SK-N-SH (cell line): ENCODE results near the gene MTPN.

Experiments
- EZH2phosphoT487 ChIP-seq: fragments of 200-600 bp; sonication (generic); IDR thresholded peaks from 2 replicates; pipeline ENCODE4 v1.6.1; 2017; ENCODE audit warnings: low read depth, mixed run types, mild to moderate bottlenecking, antibody characterized with exemption, moderate library complexity, borderline replicate concordance
- FOXM1 ChIP-seq: IDR thresholded peaks from 2 replicates; pipeline ENCODE4 v1.4.0; 2012; ENCODE audit warnings: low read depth, mild to moderate bottlenecking
- POLR2AphosphoS5 ChIP-seq: IDR thresholded peaks from 2 replicates; pipeline ENCODE4 v1.6.1; 2012; ENCODE audit warnings: low read depth, low read length
- RAD21 ChIP-seq: IDR thresholded peaks from 2 replicates; pipeline ENCODE4 v1.6.1; 2012; ENCODE audit warnings: mild to moderate bottlenecking, low read length
- SMC3 ChIP-seq: IDR thresholded peaks from 2 replicates; pipeline ENCODE4 v1.6.1; 2012; ENCODE audit warnings: low read depth, low read length, improper control_type of control experiment
- YY1 ChIP-seq: IDR thresholded peaks from 2 replicates; pipeline ENCODE4 v1.4.0; 2012; ENCODE audit warnings: low read depth, mild to moderate bottlenecking
- TF ChIP-seq, protein P1 (sequence below): fragments of 200-600 bp; sonication (generic); IDR thresholded peaks from 2 replicates; pipeline ENCODE4 v1.6.1; 2017; ENCODE audit warnings: antibody characterized with exemption, mild to moderate bottlenecking, moderate library complexity
- TF ChIP-seq, protein P2 (sequence below): IDR thresholded peaks from 2 replicates; pipeline ENCODE4 v1.6.1; 2012; ENCODE audit warnings: mild to moderate bottlenecking, low read depth, low read length, moderate library complexity

DNA sequence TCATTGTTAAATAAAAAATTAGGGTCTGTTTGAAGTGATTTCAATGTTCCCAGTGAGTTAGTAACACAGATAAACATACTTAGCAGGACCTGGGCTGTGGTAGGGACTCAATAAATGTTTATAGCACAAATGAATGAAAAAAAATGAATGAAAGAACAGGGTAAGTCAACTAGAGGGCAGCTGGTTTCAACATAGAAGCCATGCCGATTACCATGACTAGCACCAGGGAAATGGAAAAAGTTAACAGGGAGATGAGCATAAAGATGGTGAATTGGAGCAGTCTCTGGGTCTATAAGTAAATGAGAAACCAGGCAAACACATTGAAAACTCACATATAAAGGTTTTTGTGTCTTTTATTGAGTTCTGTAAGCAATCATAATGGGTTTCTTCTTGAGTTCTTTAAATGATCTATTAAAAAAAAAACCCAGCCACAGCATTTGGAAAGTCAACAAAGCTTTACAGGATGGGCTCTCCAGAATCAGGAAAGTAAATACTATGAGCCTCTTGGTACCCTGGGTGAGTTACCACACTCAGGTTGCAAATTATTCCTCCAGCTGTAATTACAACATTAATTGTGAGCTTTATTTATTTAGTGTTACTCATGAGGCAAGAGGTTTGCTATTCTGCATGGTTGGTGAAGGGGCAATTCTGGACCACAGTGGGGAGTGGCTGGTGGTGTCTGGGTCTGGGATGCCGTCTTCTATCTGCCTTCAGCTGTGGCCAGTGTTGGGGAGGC lies 46.1 kb upstream of the MTPN start:
- TF ChIP-seq, protein P1, sequence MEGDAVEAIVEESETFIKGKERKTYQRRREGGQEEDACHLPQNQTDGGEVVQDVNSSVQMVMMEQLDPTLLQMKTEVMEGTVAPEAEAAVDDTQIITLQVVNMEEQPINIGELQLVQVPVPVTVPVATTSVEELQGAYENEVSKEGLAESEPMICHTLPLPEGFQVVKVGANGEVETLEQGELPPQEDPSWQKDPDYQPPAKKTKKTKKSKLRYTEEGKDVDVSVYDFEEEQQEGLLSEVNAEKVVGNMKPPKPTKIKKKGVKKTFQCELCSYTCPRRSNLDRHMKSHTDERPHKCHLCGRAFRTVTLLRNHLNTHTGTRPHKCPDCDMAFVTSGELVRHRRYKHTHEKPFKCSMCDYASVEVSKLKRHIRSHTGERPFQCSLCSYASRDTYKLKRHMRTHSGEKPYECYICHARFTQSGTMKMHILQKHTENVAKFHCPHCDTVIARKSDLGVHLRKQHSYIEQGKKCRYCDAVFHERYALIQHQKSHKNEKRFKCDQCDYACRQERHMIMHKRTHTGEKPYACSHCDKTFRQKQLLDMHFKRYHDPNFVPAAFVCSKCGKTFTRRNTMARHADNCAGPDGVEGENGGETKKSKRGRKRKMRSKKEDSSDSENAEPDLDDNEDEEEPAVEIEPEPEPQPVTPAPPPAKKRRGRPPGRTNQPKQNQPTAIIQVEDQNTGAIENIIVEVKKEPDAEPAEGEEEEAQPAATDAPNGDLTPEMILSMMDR: no peak
- TF ChIP-seq YY1 (no peak), FOXM1 (no peak), POLR2AphosphoS5 (no peak), RAD21 (no peak), EZH2phosphoT487 (no peak), SMC3 (no peak)
- TF ChIP-seq, protein P2, sequence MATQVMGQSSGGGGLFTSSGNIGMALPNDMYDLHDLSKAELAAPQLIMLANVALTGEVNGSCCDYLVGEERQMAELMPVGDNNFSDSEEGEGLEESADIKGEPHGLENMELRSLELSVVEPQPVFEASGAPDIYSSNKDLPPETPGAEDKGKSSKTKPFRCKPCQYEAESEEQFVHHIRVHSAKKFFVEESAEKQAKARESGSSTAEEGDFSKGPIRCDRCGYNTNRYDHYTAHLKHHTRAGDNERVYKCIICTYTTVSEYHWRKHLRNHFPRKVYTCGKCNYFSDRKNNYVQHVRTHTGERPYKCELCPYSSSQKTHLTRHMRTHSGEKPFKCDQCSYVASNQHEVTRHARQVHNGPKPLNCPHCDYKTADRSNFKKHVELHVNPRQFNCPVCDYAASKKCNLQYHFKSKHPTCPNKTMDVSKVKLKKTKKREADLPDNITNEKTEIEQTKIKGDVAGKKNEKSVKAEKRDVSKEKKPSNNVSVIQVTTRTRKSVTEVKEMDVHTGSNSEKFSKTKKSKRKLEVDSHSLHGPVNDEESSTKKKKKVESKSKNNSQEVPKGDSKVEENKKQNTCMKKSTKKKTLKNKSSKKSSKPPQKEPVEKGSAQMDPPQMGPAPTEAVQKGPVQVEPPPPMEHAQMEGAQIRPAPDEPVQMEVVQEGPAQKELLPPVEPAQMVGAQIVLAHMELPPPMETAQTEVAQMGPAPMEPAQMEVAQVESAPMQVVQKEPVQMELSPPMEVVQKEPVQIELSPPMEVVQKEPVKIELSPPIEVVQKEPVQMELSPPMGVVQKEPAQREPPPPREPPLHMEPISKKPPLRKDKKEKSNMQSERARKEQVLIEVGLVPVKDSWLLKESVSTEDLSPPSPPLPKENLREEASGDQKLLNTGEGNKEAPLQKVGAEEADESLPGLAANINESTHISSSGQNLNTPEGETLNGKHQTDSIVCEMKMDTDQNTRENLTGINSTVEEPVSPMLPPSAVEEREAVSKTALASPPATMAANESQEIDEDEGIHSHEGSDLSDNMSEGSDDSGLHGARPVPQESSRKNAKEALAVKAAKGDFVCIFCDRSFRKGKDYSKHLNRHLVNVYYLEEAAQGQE: no peak
